Panc1 (cell line): ENCODE results near the gene MLLT3. TPM values are rescaled to one million over a fixed set of nuclear protein-coding genes. Genes with fewer than 3 reads are reported as not detected.

Experiments
- ATAC-seq: fragments of 200-7000 bp; cut with Tn5 transposase; 2 replicates; pipeline ENCODE4 v1.9.1; 2020; ENCODE audit warnings: mild to moderate bottlenecking, moderate library complexity
- BruUV-seq: library from RNA; stranded (reverse); fragments of 400-500 nt; replicated peaks from 2 replicates; lab custom pipeline; 2021; lab: Mats Ljungman, UMichigan
- CTCF ChIA-PET: fragments of 300-600 bp; sonication (Branson Sonifier 250); formaldehyde crosslinking; loops from one replicate; lab custom pipeline; 2022; ENCODE audit warnings: antibody characterized with exemption; lab: Charles Lee
- POLR2A ChIA-PET: fragments of 300-600 bp; sonication (Branson Sonifier 250); formaldehyde crosslinking; loops from one replicate; lab custom pipeline; 2022; ENCODE audit warnings: antibody characterized with exemption; lab: Charles Lee
- DNase-seq: peaks from one replicate; pipeline ENCODE4 v3.0.0-alpha.2; 2010; ENCODE audit warnings: low read depth, low spot score
- H3K27ac ChIP-seq: 2 replicates; pipeline ENCODE4 v1.5.1; 2011; ENCODE audit warnings: mild to moderate bottlenecking, low read length, inconsistent platforms
- H3K27me3 ChIP-seq: fragments of 200-500 bp; sonication (Bioruptor generic); 2 replicates; pipeline ENCODE4 v1.6.0; 2014; ENCODE audit warnings: low read length, inconsistent platforms; ENCODE audit not compliant: control insufficient read depth, insufficient read depth
- H3K36me3 ChIP-seq: fragments of 200-500 bp; sonication (Bioruptor generic); 2 replicates; pipeline ENCODE4 v1.5.1; 2014; ENCODE audit warnings: inconsistent platforms, mild to moderate bottlenecking, low read length, moderate library complexity; ENCODE audit not compliant: control insufficient read depth, insufficient read depth
- H3K4me1 ChIP-seq: 2 replicates; pipeline ENCODE4 v1.5.1; 2011; ENCODE audit warnings: inconsistent platforms, mild to moderate bottlenecking, low read length, moderate library complexity; ENCODE audit not compliant: control insufficient read depth, insufficient read depth
- H3K4me3 ChIP-seq, 2 experiments: 2 replicates each; pipeline ENCODE4 v1.5.1; 2011 to 2012; ENCODE audit warnings: low read depth in 2 of 2, low read length in 2 of 2, mild to moderate bottlenecking in 2 of 2, inconsistent platforms in 1 of 2, moderate library complexity in 1 of 2
- H3K9me3 ChIP-seq: fragments of 200-500 bp; sonication (Bioruptor generic); 2 replicates; pipeline ENCODE4 v1.5.1; 2014; ENCODE audit warnings: low read depth, mild to moderate bottlenecking, inconsistent platforms, low read length, moderate library complexity; ENCODE audit not compliant: control insufficient read depth, insufficient read depth
- POLR2AphosphoS5 ChIP-seq: IDR thresholded peaks from 2 replicates; pipeline ENCODE4 v1.6.1; 2012; ENCODE audit warnings: mild to moderate bottlenecking, low read depth, low read length, moderate library complexity
- SIN3A ChIP-seq: IDR thresholded peaks from 2 replicates; pipeline ENCODE4 v1.6.1; 2012; ENCODE audit warnings: low read depth, mild to moderate bottlenecking, low read length, moderate library complexity, borderline replicate concordance; ENCODE audit not compliant: insufficient read depth
- TCF7L2 ChIP-seq: IDR thresholded peaks from 2 replicates; pipeline ENCODE4 v1.6.1; 2011; ENCODE audit warnings: mild to moderate bottlenecking, low read depth, low read length, inconsistent platforms
- in situ Hi-C: cut with HindIII; loops from 2 replicates; pipeline ENCODE4 v1.10.0; 2016; ENCODE audit warnings: low sequenced_read_pairs, low pct_unique_long_range_greater_than_20kb
- intact Hi-C: fragments of 100-400 bp; cut with micrococcal nuclease; formaldehyde crosslinking; loops from one replicate; pipeline ENCODE4 v1.10.0; 2022; ENCODE audit not compliant: unreplicated experiment
- total RNA-seq: library from RNA; stranded (reverse); gene quantifications from one replicate; pipeline ENCODE4 v1.2.1, GENCODE V29; 2021; ENCODE audit not compliant: unreplicated experiment
- TF ChIP-seq, protein P1 (sequence below): fragments of 450-650 bp; IDR thresholded peaks from 2 replicates; pipeline ENCODE4 v1.5.1; 2017; ENCODE audit warnings: mild to moderate bottlenecking
- TF ChIP-seq, protein P2 (sequence below), 2 experiments: IDR thresholded peaks; 2 replicates each; pipeline ENCODE4 v1.6.1; 2011 to 2012; ENCODE audit warnings: low read depth in 2 of 2, control low read depth in 1 of 2, low read length in 1 of 2, mild to moderate bottlenecking in 1 of 2, moderate library complexity in 1 of 2; ENCODE audit not compliant: insufficient read depth in 1 of 2

Gene MLLT3
- total RNA-seq, 1 experiment from 2014 or later = 0.49 TPM

DNA sequence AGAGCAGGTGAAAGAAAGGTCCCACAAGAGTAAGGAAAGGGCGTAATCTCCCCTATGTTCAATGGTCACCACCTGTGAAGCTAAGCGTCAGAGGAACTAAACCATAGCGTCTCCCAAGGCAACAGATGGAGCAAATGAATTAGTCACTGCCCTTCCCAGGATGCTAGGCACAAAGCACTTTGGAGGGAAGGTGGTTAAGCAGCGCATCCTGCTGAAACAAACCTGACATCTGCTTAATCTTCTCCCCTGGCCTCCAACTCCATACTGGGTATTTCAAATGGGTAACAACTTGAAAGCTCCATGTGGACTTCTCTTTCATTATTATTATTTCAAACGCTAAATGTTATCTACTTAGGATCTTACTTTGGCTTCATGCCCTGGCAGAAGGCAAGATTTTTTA lies 227.3 kb downstream of the MLLT3 start:
- Histone ChIP-seq H3K27ac (no peak overlapping the region), H3K27me3 (no peaks in the 10 kb centered on the region), H3K36me3 (no peaks in the 10 kb centered on the region), H3K4me3 (no peak overlapping the region), H3K4me1 (no peaks in the 10 kb centered on the region), H3K9me3 (no peaks in the 10 kb centered on the region)
- no peak for ATAC-seq
- ChIA-PET POLR2A (no interaction called here), CTCF (no interaction called here)
- intact Hi-C loops = no loop called here
- DNase-seq = no peak
- in situ Hi-C loops = no loop called here
- no TSS peak for BruUV-seq
- TF ChIP-seq POLR2AphosphoS5 = no peak
- TF ChIP-seq, protein P1, sequence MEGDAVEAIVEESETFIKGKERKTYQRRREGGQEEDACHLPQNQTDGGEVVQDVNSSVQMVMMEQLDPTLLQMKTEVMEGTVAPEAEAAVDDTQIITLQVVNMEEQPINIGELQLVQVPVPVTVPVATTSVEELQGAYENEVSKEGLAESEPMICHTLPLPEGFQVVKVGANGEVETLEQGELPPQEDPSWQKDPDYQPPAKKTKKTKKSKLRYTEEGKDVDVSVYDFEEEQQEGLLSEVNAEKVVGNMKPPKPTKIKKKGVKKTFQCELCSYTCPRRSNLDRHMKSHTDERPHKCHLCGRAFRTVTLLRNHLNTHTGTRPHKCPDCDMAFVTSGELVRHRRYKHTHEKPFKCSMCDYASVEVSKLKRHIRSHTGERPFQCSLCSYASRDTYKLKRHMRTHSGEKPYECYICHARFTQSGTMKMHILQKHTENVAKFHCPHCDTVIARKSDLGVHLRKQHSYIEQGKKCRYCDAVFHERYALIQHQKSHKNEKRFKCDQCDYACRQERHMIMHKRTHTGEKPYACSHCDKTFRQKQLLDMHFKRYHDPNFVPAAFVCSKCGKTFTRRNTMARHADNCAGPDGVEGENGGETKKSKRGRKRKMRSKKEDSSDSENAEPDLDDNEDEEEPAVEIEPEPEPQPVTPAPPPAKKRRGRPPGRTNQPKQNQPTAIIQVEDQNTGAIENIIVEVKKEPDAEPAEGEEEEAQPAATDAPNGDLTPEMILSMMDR = no peak
- no peak for TF ChIP-seq SIN3A
- no peak for TF ChIP-seq TCF7L2
- TF ChIP-seq, protein P2, sequence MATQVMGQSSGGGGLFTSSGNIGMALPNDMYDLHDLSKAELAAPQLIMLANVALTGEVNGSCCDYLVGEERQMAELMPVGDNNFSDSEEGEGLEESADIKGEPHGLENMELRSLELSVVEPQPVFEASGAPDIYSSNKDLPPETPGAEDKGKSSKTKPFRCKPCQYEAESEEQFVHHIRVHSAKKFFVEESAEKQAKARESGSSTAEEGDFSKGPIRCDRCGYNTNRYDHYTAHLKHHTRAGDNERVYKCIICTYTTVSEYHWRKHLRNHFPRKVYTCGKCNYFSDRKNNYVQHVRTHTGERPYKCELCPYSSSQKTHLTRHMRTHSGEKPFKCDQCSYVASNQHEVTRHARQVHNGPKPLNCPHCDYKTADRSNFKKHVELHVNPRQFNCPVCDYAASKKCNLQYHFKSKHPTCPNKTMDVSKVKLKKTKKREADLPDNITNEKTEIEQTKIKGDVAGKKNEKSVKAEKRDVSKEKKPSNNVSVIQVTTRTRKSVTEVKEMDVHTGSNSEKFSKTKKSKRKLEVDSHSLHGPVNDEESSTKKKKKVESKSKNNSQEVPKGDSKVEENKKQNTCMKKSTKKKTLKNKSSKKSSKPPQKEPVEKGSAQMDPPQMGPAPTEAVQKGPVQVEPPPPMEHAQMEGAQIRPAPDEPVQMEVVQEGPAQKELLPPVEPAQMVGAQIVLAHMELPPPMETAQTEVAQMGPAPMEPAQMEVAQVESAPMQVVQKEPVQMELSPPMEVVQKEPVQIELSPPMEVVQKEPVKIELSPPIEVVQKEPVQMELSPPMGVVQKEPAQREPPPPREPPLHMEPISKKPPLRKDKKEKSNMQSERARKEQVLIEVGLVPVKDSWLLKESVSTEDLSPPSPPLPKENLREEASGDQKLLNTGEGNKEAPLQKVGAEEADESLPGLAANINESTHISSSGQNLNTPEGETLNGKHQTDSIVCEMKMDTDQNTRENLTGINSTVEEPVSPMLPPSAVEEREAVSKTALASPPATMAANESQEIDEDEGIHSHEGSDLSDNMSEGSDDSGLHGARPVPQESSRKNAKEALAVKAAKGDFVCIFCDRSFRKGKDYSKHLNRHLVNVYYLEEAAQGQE (IDR thresholded peaks at IDR 0.05; ENCODE audit: insufficient read depth in 1 of 2, low read depth in 2 of 2, low read length in 1 of 2) = no peak

DNA sequence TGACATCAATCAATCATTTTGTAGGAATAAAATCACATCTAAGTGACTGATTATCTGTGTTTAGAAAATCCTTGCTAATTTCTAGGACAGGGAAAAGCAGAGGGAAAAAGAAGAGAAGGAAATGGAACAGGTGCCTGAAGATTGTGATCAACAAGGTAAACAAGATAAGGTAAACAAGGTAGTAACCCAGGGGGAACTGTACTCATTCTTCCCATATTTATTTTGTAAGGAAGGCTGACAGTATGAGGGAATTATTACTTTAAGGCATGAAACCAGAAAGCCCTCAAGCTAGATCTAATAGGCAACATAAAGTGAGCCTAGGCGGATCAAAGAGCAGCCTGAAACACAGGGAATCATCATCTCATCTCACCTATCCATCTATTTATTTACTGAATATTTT lies 231.1 kb downstream of the MLLT3 start:
- no peak for DNase-seq
- no peak for TF ChIP-seq SIN3A
- TF ChIP-seq, protein P1 = no peak
- no peak for TF ChIP-seq POLR2AphosphoS5
- BruUV-seq = no TSS peak
- Histone ChIP-seq H3K9me3 (no peaks in the 10 kb centered on the region), H3K4me3 (no peak overlapping the region), H3K27ac (no peak overlapping the region), H3K4me1 (no peaks in the 10 kb centered on the region), H3K36me3 (no peaks in the 10 kb centered on the region), H3K27me3 (no peaks in the 10 kb centered on the region)
- intact Hi-C loops (no loop called here), in situ Hi-C loops (no loop called here)
- CTCF ChIA-PET = no interaction called here
- ATAC-seq = no peak
- POLR2A ChIA-PET = no interaction called here

DNA sequence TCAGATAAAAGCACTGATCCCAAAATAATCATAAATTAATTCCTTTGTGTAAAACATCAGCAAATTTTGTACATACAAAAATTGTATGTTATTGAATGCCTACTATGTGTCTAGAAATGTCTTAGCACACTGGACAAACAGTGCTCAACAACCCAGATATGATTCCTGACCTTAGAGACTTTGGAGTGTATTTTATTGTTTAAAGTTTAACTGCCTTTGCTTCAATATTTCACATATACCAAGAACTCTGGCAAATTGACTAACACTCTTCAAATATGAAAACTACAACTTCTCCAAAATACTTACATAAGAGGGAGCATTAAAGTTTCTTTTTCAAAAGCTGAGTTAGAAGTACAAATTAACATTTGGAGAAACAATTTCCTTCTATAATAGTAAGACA lies 231.9 kb downstream of the MLLT3 start:
- DNase-seq (no peak), ATAC-seq (no peak)
- TF ChIP-seq, protein P2 (IDR thresholded peaks at IDR 0.05; ENCODE audit: insufficient read depth in 1 of 2, low read depth in 2 of 2, low read length in 1 of 2) = no peak
- no peak for TF ChIP-seq TCF7L2
- TF ChIP-seq, protein P1 = no peak
- TF ChIP-seq SIN3A = no peak
- TF ChIP-seq POLR2AphosphoS5 = no peak
- BruUV-seq = no TSS peak
- H3K27ac ChIP-seq = no peak overlapping the region
- H3K36me3 ChIP-seq = no peaks in the 10 kb centered on the region
- in situ Hi-C loops = no loop called here
- ChIA-PET POLR2A (no interaction called here), CTCF (no interaction called here)
- H3K4me3 ChIP-seq = no peak overlapping the region
- intact Hi-C loops = no loop called here
- no peaks in the 10 kb centered on the region for H3K9me3 ChIP-seq
- no peaks in the 10 kb centered on the region for H3K4me1 ChIP-seq
- no peaks in the 10 kb centered on the region for H3K27me3 ChIP-seq
